OCI-LY3 (cell line): ENCODE data around the gene FRK.

Source experiments
- CTCF ChIP-seq: fragments of 200-600, 300-600 bp; sonication (generic); IDR thresholded peaks from 2 replicates; pipeline ENCODE4 v1.5.1; 2014; ENCODE audit warnings: antibody characterized with exemption, low read length, low read depth
- EZH2phosphoT487 ChIP-seq: fragments of 200-600 bp; shearing (Covaris generic); IDR thresholded peaks from 2 replicates; pipeline ENCODE4 v1.6.1; 2018; ENCODE audit warnings: antibody characterized with exemption, mixed run types, low read depth

GRCh38 chr6:116094041-116094440 lies 33.4 kb upstream of the FRK start:
- TF ChIP-seq CTCF (no peak), EZH2phosphoT487 (no peak)
